Esophagus (tissue), 2 donors: ENCODE data around the gene ZSWIM3. TPM values are rescaled to one million over a fixed set of nuclear protein-coding genes. Genes with fewer than 3 reads are reported as not detected.
"Not testable (repeated sequence)": the region's sequence is repeated elsewhere in the genome, so short reads cannot be mapped to it uniquely, and the experiment has no call there.

Experiments used
- H3K27ac ChIP-seq, 2 donors: one replicate each; pipeline ENCODE4 v1.5.1; 2013; ENCODE audit warnings: low read depth in 2 of 2, mild to moderate bottlenecking in 2 of 2, inconsistent platforms in 1 of 2, low read length in 1 of 2, moderate library complexity in 1 of 2
- H3K27me3 ChIP-seq, 2 donors: one replicate each; pipeline ENCODE4 v1.6.1; 2013; ENCODE audit warnings: low read length in 2 of 2, control low read depth in 1 of 2, mild to moderate bottlenecking in 1 of 2; ENCODE audit not compliant: insufficient read depth in 2 of 2, control insufficient read depth in 1 of 2
- H3K36me3 ChIP-seq, 2 donors: one replicate each; pipeline ENCODE4 v1.6.1; 2013; ENCODE audit warnings: low read length in 1 of 2; ENCODE audit not compliant: control insufficient read depth in 2 of 2, insufficient read depth in 2 of 2
- H3K4me1 ChIP-seq, 2 donors: one replicate each; pipeline ENCODE4 v1.6.1; 2013; ENCODE audit warnings: low read length in 1 of 2; ENCODE audit not compliant: control insufficient read depth in 2 of 2, insufficient read depth in 2 of 2
- H3K4me3 ChIP-seq, 2 donors: one replicate each; pipeline ENCODE4 v1.5.1; 2013; ENCODE audit warnings: low read length in 2 of 2, mild to moderate bottlenecking in 2 of 2, low read depth in 1 of 2, moderate library complexity in 1 of 2
- H3K9me3 ChIP-seq, 2 donors: one replicate each; pipeline ENCODE4 v1.6.1; 2013; ENCODE audit warnings: mild to moderate bottlenecking in 2 of 2, low read depth in 1 of 2, low read length in 1 of 2, moderate library complexity in 1 of 2; ENCODE audit not compliant: control insufficient read depth in 2 of 2, insufficient read depth in 1 of 2
- WGBS, 2 donors: extraction: QIAGEN DNeasy Blood & Tissue Kit; methylation state at CpG; one replicate each; pipeline ENCODE4 v1.1.7; 2013; 5-methylcytosine and 5-hydroxymethylcytosine counted together
- polyA plus RNA-seq, 2 donors: library from polyadenylated mRNA; stranded (reverse); fragments of 200-250 nt; gene quantifications; one replicate each; pipeline ENCODE4 v1.2.3, GENCODE V29; 2013
- donor health status: healthy with polysubstance abuse.
- donor health status: Bipolar disorder and iron deficiency.

The ZSWIM3 gene
- polyA plus RNA-seq, 2 donors, result 1.1 to 1.5 TPM

DNA sequence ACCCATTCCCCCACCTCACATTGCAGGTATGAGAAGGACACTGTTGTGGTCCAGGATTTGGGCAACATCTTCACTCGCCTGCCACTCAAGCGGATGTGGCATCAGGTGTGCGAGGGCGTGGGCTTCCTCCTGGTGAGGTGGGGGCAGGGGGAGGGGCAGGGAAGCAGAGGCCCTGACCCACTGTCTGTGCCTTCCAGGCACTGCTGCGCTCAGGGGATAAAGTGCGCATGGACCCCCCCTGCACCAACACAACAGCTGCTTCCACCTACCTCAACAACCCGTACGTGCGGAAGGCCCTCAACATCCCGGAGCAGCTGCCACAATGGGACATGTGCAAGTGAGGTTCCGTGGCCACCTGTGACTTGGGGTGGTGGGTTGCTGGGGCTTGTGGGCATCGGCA, 37.4 kb downstream of the ZSWIM3 start:
- Histone ChIP-seq H3K27me3 (no peaks in the 10 kb centered on the region), H3K27ac (no peak overlapping the region), H3K36me3 (peaks cover 21 to 22% of the 10 kb centered on the region in 2 donors), H3K4me3 (no peak overlapping the region), H3K9me3 (no peaks in the 10 kb centered on the region), H3K4me1 (peaks cover 7 to 18% of the 10 kb centered on the region in 2 donors)
- 80 to 85% methylated on average over 12 of the region's 12 CpGs for WGBS, 2 donors

DNA sequence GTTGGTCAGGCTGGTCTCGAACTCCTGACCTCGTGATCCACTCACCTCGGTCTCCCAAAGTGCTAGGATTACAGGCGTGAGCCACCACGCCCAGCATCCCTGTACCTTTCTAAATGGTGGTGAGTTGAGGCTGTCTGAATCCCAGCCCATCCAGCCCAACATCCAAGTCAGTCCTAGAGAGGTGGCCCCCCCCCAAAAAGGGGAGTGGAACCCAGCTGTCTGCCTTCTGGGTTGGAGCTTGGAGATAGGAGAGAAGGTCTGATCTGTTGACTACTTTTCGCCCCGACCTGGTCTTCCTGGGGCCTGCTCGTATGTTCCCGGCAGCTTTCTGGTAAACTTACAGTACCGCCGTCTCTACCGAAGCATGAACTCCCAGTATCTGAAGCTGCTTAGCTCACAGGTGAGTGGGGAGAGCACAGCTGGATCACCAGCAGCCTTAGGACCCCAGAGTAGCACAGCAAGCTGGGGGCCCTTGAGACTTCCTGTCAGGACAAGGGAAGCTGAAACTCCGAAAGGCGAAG, 39.3 kb downstream of the ZSWIM3 start:
- peaks cover 21 to 22% of the 10 kb centered on the region in 2 donors for H3K36me3 ChIP-seq
- H3K27me3 ChIP-seq, result no peaks in the 10 kb centered on the region
- H3K27ac ChIP-seq, result no peak overlapping the region
- H3K4me3 ChIP-seq, result no peak overlapping the region
- H3K4me1 ChIP-seq, result peaks cover 7 to 14% of the 10 kb centered on the region in 2 donors
- no peaks in the 10 kb centered on the region for H3K9me3 ChIP-seq
- WGBS, 2 donors, result 89 to 92% methylated on average over 14 of the region's 14 CpGs

DNA sequence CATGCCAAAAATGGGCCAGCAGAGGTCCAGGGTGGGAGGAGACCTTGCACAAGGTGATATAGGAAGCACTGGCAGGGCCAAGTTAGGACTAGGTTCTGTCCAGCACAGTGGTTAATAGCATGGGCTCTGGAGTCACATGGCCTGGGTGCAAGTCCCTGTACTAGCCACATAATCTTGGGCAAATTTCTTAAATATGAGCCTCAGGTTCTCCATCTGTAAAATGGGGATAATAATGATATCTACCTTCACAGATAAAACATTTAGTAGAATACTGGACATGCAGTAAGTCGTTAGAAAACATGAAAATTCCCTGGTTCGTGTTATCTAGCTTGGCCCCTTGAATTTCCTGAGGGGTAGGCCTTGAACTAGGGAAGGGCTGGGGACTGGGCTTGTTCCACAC, 39.9 kb downstream of the ZSWIM3 start:
- Histone ChIP-seq H3K36me3 (peaks cover 22% of the 10 kb centered on the region in 2 donors), H3K4me3 (no peak overlapping the region)

DNA sequence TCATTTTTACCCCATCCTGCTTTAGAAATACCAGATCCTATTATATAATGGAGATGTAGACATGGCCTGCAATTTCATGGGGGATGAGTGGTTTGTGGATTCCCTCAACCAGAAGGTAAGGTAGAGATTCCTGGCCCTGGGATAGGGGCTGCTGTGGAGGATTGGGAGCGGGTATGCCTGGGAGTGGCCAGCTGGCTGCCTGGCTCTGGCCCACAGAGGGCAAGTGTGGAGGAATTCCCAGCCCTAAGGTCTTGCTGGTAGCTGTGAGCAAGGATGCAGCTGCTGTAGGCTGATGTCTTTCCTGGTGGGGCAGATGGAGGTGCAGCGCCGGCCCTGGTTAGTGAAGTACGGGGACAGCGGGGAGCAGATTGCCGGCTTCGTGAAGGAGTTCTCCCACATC, 40.3 kb downstream of the ZSWIM3 start:
- Histone ChIP-seq H3K27ac (no peak overlapping the region), H3K4me1 (peaks cover 2 to 5% of the 10 kb centered on the region in 2 donors), H3K27me3 (no peaks in the 10 kb centered on the region), H3K36me3 (peaks cover 21 to 24% of the 10 kb centered on the region in 2 donors), H3K4me3 (no peak overlapping the region), H3K9me3 (no peaks in the 10 kb centered on the region)
- 94% methylated on average over 7 of the region's 7 CpGs for WGBS, 2 donors

More for the DNA sequence above, 39.9 kb downstream of the ZSWIM3 start:
- Histone ChIP-seq H3K4me1 (peaks cover 4 to 9% of the 10 kb centered on the region in 2 donors), H3K27me3 (no peaks in the 10 kb centered on the region), H3K27ac (no peak overlapping the region), H3K9me3 (no peaks in the 10 kb centered on the region)
- WGBS, 2 donors, result 72 to 82% methylated on average over 2 of the region's 2 CpGs

DNA sequence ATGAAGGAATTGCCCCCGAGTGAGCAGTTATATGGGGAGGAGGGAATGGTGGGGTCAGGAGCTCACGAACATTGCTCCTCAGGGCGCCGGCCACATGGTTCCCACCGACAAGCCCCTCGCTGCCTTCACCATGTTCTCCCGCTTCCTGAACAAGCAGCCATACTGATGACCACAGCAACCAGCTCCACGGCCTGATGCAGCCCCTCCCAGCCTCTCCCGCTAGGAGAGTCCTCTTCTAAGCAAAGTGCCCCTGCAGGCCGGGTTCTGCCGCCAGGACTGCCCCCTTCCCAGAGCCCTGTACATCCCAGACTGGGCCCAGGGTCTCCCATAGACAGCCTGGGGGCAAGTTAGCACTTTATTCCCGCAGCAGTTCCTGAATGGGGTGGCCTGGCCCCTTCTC, 40.9 kb downstream of the ZSWIM3 start:
- Histone ChIP-seq H3K9me3 (no peaks in the 10 kb centered on the region), H3K4me1 (peaks cover 0 to 2% of the 10 kb centered on the region in 2 donors), H3K27me3 (no peaks in the 10 kb centered on the region), H3K4me3 (no peak overlapping the region), H3K27ac (no peak overlapping the region), H3K36me3 (peaks cover 19 to 24% of the 10 kb centered on the region in 2 donors)
- 83 to 84% methylated on average over 12 of the region's 12 CpGs for WGBS, 2 donors

DNA sequence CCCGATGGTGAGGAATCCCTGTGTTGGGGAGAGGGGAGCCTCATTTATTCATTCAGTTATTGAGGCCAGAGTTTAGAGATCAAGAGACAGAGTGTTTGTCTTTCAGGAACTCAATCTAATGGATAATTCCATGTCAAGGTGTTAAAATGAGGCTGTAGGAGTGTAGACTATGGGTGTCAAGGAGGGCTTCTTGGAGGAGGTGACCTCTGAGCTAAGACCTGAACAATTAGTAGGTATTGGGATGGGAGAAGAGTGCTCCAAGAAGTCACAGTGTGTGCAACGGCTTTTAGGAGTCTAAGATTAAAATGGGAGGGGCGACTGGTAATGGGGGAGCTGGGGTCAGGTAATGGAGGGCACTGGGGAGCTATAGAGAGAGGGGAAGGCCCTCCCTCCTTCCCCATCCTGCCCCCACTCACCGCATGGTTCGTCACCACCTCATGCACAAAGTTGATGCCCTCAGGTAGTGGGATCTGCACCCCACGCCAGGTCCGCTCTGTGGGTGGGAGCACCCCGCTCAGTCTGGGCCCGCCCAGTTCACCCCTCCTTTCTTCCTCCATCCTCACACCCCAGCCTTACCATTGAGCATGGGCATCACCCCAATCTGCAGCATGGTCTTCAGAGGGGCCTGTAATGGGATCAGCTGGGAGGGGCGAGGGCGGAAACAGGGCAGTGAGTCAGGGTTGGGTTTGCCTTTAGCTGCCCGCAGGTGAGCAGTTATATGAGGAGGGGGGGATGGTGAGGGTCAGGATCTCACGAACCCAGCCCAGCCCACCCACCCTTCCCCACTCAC, 41.8 kb downstream of the ZSWIM3 start:
- Histone ChIP-seq H3K4me1 (no peaks in the 10 kb centered on the region), H3K27me3 (no peaks in the 10 kb centered on the region), H3K9me3 (no peaks in the 10 kb centered on the region), H3K36me3 (peaks cover 14 to 20% of the 10 kb centered on the region in 2 donors), H3K27ac (no peak overlapping the region), H3K4me3 (no peak overlapping the region)
- WGBS, 2 donors, result 81 to 90% methylated on average over 11 to 13 of the region's 13 CpGs

DNA sequence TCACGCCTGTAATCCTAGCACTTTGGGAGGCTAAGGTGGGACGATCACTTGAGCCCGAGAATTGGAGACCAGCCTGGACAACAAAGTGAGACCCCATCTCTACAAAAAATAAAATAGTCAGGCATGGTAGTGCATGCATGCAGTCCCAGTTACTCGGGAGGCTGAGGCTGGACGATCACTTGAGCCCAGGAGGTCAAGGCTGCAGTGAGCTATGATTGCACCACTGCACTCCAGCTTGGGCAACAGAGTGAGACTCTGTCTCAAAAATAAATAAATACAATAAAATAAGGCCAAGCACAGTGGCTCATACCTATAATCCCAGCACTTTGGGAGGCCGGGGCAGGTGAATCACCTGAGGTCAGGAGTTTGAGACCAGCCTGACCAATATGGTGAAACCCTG, 43.9 kb downstream of the ZSWIM3 start:
- H3K4me3 ChIP-seq, H3K27me3 ChIP-seq, H3K27ac ChIP-seq, H3K4me1 ChIP-seq, H3K9me3 ChIP-seq: not testable (repeated sequence)
- 89 to 97% methylated on average over 6 of the region's 6 CpGs for WGBS, 2 donors
- peaks cover 17% of the 10 kb centered on the region in 2 donors for H3K36me3 ChIP-seq

DNA sequence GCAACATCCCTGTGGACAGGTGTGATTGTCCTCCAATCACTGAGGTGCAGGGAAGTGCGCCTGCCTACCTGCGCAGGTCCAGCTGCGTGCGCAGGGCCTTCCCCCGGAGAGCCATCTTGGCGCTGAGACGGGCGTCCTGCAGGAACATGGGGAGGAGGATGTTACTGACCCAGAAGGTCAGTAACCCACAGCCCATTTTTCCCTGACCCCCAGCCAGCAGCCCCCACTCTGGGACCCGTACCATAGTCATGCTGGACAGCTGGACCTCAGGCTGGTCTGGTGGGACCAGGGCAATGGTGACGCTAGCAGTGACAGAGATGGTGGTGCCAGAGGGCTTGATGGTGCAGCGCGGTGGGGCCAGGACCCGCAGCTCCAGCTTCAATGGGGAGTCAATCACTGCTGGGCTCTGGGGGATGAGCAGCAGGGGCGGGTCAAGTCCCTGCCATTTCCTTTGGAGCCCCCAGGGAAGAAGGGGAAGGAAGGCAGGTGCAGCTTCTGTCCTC, 44.8 kb downstream of the ZSWIM3 start:
- Histone ChIP-seq H3K36me3 (peaks cover 10 to 11% of the 10 kb centered on the region in 2 donors), H3K9me3 (no peaks in the 10 kb centered on the region), H3K27me3 (no peaks in the 10 kb centered on the region), H3K27ac (no peak overlapping the region), H3K4me3 (no peak overlapping the region), H3K4me1 (no peaks in the 10 kb centered on the region)
- 92 to 97% methylated on average over 13 to 14 of the region's 14 CpGs for WGBS, 2 donors

DNA sequence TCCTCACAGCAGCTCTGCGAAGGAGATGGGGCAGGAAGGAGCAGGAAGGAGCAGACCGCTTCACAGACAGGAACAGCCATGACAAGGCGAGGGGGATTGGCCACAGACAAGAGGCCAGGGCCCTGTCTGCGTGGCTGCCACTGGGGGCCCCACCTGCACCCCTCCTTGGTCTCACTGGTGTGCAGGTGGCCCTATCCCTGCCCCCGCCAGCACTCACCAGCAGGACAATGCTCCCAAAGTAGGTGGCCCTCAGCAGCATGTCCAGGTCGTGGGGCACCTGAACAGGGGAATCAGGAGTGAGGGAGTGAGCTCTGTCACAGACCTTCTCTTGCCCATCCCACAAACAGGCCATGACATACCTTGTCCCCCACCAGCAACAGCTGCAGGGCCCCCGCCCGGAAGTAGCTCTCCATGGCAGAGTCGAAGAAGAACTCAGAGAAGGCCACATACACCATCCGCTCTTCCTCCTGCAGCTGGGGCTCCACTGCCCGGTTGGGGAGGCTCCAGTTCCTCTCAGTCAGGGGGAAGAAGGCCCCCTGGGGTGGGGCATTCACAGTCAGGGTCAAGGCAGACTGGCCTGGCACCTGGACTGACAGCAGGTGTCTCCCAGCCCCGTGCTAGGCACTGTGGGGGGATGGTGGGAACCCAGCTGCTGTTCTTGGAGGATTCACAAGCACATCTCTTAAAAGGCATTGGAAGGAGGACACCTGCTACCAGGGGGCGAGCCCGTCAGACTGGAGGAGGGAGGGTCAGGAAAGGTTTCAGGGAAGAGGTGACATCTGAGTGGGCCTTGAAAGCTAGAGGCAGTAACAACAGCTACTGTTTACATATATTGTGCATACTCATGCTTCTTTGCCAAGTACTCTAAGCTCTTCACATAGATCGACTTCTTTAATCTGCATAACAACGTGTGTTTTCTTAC, 47.4 kb downstream of the ZSWIM3 start:
- Histone ChIP-seq H3K4me1 (no peaks in the 10 kb centered on the region), H3K36me3 (peaks cover 3 to 7% of the 10 kb centered on the region in 2 donors), H3K9me3 (no peaks in the 10 kb centered on the region), H3K27ac (no peak overlapping the region), H3K27me3 (no peaks in the 10 kb centered on the region), H3K4me3 (no peak overlapping the region)
- 86 to 87% methylated on average over 16 of the region's 16 CpGs for WGBS, 2 donors
